ENCODE measurements around the gene MAP3K8. TPM values are rescaled to one million over a fixed set of nuclear protein-coding genes. Genes with fewer than 3 reads are reported as not detected.
A peak's percentile ranks its signal among the peaks of the same experiment; 100 is the strongest.

MAP3K8 gene
- total and polyA plus RNA-seq, 9 of the 15 experiments (the other 6 are each of a cell fraction or from before 2014, with no cell fraction given) = 6.9 to 23.6 (median 13.6) TPM

DNA sequence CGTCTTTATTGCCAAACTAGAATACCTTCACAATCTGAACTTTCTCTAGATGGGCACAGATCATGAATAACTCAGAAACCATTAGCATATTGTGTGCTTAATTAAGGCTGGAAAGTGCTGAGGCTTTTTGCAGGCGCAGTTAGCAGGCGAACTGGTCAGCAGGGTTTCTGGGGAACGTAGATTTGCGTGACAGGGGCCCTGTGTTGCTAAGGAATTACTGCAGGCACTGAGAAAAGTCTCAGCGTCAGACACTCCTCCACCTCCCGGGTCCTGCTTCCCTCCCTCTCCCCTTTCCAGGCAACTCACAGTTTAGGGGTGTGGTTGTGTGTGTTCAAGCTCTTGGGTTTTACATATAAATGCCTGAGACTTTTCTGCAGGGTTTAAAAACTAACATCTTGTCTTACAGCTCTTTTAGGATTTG is 2.2 kb downstream of the MAP3K8 start (continued):
- TF ChIP-seq, protein P1, sequence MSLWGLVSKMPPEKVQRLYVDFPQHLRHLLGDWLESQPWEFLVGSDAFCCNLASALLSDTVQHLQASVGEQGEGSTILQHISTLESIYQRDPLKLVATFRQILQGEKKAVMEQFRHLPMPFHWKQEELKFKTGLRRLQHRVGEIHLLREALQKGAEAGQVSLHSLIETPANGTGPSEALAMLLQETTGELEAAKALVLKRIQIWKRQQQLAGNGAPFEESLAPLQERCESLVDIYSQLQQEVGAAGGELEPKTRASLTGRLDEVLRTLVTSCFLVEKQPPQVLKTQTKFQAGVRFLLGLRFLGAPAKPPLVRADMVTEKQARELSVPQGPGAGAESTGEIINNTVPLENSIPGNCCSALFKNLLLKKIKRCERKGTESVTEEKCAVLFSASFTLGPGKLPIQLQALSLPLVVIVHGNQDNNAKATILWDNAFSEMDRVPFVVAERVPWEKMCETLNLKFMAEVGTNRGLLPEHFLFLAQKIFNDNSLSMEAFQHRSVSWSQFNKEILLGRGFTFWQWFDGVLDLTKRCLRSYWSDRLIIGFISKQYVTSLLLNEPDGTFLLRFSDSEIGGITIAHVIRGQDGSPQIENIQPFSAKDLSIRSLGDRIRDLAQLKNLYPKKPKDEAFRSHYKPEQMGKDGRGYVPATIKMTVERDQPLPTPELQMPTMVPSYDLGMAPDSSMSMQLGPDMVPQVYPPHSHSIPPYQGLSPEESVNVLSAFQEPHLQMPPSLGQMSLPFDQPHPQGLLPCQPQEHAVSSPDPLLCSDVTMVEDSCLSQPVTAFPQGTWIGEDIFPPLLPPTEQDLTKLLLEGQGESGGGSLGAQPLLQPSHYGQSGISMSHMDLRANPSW (CRISPR knock-in tag; IDR thresholded peaks at IDR 0.05) = no peak
- TF ChIP-seq SP1 (CRISPR knock-in tag; IDR thresholded peaks at IDR 0.05) (no peak), HNRNPLL (IDR thresholded peaks at IDR 0.05; ENCODE audit: low read depth, low read length, poor library complexity, severe bottlenecking) (peak; percentile 84), ZBTB17 (CRISPR knock-in tag; IDR thresholded peaks at IDR 0.05) (no peak), TBP (optimal IDR thresholded peaks at IDR 0.05; ENCODE audit: low read depth, low read length) (peak; percentile 49), SNRNP70 (optimal IDR thresholded peaks at IDR 0.05; ENCODE audit: low read depth, low read length) (no peak), ZNF165 (CRISPR knock-in tag; IDR thresholded peaks at IDR 0.05; ENCODE audit: borderline replicate concordance) (no peak), ADNP (tag; IDR thresholded peaks at IDR 0.05) (no peak), EZH2 (IDR thresholded peaks at IDR 0.05; ENCODE audit: borderline replicate concordance, low read depth, low read length) (no peak), TAF1 (IDR thresholded peaks at IDR 0.05; ENCODE audit: control insufficient read depth, extremely low read depth, insufficient read depth, low read length, severe bottlenecking) (peak; percentile 48), BDP1 (IDR thresholded peaks at IDR 0.05; ENCODE audit: insufficient read depth, insufficient read length) (no peak), MYNN (IDR thresholded peaks at IDR 0.05) (peak; percentile 88), MYNN (CRISPR knock-in tag; IDR thresholded peaks at IDR 0.05) (no peak), KAT7 (CRISPR knock-in tag; IDR thresholded peaks at IDR 0.05; ENCODE audit: borderline replicate concordance) (0 out of 2 replicates have a peak, but pooled peaks have one; percentile 23), ZNF561 (CRISPR knock-in tag; conservative IDR thresholded peaks at IDR 0.05) (no peak), SP2 (IDR thresholded peaks at IDR 0.05; ENCODE audit: extremely low read depth, low read depth, low read length, poor library complexity, severe bottlenecking) (no peak), LARP7 (IDR thresholded peaks at IDR 0.05) (no peak), YBX1 (IDR thresholded peaks at IDR 0.05) (no peak), HDGF (IDR thresholded peaks at IDR 0.05) (no peak), GTF2A2 (tag; IDR thresholded peaks at IDR 0.05) (no peak)
- TF ChIP-seq, protein P2, sequence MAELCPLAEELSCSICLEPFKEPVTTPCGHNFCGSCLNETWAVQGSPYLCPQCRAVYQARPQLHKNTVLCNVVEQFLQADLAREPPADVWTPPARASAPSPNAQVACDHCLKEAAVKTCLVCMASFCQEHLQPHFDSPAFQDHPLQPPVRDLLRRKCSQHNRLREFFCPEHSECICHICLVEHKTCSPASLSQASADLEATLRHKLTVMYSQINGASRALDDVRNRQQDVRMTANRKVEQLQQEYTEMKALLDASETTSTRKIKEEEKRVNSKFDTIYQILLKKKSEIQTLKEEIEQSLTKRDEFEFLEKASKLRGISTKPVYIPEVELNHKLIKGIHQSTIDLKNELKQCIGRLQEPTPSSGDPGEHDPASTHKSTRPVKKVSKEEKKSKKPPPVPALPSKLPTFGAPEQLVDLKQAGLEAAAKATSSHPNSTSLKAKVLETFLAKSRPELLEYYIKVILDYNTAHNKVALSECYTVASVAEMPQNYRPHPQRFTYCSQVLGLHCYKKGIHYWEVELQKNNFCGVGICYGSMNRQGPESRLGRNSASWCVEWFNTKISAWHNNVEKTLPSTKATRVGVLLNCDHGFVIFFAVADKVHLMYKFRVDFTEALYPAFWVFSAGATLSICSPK (IDR thresholded peaks at IDR 0.05; ENCODE audit: borderline replicate concordance) = no peak
- TF ChIP-seq, protein P3, sequence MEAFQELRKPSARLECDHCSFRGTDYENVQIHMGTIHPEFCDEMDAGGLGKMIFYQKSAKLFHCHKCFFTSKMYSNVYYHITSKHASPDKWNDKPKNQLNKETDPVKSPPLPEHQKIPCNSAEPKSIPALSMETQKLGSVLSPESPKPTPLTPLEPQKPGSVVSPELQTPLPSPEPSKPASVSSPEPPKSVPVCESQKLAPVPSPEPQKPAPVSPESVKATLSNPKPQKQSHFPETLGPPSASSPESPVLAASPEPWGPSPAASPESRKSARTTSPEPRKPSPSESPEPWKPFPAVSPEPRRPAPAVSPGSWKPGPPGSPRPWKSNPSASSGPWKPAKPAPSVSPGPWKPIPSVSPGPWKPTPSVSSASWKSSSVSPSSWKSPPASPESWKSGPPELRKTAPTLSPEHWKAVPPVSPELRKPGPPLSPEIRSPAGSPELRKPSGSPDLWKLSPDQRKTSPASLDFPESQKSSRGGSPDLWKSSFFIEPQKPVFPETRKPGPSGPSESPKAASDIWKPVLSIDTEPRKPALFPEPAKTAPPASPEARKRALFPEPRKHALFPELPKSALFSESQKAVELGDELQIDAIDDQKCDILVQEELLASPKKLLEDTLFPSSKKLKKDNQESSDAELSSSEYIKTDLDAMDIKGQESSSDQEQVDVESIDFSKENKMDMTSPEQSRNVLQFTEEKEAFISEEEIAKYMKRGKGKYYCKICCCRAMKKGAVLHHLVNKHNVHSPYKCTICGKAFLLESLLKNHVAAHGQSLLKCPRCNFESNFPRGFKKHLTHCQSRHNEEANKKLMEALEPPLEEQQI (IDR thresholded peaks at IDR 0.05) = no peak
- TF ChIP-seq, protein P4, sequence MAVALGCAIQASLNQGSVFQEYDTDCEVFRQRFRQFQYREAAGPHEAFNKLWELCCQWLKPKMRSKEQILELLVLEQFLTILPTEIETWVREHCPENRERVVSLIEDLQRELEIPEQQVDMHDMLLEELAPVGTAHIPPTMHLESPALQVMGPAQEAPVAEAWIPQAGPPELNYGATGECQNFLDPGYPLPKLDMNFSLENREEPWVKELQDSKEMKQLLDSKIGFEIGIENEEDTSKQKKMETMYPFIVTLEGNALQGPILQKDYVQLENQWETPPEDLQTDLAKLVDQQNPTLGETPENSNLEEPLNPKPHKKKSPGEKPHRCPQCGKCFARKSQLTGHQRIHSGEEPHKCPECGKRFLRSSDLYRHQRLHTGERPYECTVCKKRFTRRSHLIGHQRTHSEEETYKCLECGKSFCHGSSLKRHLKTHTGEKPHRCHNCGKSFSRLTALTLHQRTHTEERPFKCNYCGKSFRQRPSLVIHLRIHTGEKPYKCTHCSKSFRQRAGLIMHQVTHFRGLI (CRISPR knock-in tag; IDR thresholded peaks at IDR 0.05) = no peak
